Measurements from ENCODE around the gene SHCBP1.
"Not testable (repeated sequence)": the region's sequence is repeated elsewhere in the genome, so short reads cannot be mapped to it uniquely, and the experiment has no call there.

SHCBP1 gene, protein sequence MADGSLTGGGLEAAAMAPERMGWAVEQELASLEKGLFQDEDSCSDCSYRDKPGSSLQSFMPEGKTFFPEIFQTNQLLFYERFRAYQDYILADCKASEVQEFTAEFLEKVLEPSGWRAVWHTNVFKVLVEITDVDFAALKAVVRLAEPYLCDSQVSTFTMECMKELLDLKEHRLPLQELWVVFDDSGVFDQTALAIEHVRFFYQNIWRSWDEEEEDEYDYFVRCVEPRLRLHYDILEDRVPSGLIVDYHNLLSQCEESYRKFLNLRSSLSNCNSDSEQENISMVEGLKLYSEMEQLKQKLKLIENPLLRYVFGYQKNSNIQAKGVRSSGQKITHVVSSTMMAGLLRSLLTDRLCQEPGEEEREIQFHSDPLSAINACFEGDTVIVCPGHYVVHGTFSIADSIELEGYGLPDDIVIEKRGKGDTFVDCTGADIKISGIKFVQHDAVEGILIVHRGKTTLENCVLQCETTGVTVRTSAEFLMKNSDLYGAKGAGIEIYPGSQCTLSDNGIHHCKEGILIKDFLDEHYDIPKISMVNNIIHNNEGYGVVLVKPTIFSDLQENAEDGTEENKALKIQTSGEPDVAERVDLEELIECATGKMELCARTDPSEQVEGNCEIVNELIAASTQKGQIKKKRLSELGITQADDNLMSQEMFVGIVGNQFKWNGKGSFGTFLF

DNA sequence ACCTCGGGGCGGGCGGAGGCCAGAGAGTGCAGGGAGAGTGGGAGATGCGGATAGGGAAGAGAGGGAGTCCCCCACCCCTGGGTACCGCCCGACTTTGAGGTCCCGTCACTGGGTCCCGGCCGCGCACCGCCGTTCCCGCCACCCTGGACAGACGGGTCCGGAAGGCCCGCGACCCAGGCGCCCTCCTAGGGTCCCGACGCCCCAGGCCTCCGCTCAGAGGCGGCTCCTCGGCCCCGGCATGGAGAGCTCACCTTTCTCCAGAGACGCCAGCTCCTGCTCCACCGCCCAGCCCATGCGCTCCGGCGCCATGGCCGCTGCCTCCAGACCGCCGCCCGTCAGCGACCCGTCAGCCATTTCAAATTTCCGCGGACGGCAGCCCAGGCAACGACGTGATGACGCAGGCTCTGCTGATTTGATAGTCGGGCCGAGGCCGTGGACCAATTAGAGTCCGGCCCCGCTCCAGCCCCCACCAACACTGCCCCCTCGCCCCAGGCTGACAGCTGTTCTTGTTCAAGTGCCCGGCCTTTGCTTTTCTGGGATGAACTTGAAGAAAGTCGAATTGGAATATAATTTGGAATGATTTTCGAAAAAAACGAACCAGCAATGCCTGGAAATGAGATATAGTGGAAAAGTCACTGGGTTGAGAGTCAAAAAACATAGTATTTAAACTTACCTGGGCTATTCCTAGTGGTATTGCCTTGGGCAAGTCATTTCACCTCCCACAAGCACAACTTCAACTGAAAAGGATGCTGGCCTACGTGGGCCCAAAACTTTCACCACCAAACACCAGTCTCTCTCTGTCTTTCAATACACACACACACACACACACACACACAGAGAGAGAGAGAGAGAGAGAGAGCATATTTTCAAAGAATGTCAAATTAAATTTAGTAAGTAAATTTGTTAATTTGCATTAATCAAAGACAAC is at the start of gene SHCBP1:
SHCBP1 (minus strand) TSS at position 374 of the 928 bp plus-strand sequence; CDS start at position 354, 20 bp downstream.
- DNase-seq = peak; percentile 2

DNA sequence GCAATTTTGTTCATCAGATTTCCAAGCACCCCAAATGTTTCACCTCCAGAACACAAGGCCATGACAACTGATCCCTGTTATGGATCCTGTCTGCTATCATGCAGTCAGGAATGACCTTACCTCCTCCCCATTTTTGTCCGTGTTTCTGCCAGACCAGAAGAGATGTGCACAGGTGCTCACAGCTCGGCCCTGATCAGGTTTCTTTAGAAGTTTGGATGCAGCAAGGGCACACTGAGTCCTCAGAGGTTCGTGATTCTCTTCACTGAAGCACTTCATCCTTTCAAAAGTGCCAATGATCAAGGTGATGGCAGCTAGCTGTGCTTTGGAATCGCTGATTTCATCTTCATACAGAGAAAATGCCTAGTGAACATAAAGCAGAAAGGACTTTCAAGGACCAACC is 40.9 kb upstream of the SHCBP1 start:
- DNase-seq = no peak

DNA sequence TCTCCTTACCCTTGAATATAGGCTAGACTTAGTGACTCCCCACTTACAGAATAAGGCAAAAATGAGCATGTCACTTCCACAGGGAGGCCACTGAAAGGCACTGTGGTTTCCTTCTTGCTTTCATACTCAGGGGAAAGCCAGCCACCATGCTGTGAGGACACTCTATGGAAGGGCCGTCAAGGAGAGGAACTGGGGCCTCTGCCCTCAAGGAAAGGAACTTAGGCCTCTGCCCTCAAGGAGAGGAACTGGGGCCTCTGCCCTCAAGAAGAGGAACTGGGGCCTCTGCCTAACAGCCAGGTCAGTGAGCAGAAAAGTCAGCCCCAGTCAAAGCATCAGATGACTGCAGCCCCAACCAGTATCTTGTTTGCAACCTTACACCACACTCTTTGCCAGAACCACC is 37.7 kb upstream of the SHCBP1 start:
- no peak for DNase-seq

DNA sequence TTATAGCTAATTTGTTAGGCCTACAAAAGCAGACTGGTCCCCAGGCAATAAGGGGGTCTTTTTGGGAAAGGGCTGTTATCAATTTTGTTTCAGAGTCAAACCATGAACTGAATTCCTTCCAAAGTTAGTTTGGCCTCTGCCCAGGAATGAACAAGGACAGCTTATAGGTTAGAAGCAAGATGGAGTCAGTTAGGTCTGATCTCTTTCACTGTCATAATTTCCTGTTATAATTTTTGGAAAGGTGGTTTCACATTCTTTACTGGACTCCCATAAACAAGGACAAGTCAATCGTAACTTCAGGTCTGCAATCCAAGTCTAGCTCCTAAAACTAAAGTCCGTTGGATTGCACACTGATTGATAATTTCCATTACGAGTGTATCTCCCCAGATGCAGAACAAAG is 30.1 kb upstream of the SHCBP1 start:
- no peak for DNase-seq

DNA sequence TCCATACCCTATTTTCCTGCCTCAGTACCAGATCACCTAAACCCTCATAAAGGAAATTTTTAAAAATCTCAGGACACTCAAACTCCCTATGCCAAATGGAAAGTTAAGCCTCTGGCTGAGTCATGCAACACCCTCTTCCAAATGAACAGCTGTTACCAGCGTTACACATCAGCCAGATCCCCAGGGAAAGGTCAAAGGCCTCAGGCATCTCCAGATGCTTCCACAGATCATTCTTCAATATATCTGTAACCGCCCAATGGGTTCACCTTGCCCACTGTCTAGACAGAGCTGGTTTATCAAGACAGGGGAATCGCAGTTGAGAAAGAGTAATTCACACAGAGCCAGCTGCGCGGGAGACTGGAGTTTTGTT is 29.1 kb upstream of the SHCBP1 start:
- no peak for DNase-seq

DNA sequence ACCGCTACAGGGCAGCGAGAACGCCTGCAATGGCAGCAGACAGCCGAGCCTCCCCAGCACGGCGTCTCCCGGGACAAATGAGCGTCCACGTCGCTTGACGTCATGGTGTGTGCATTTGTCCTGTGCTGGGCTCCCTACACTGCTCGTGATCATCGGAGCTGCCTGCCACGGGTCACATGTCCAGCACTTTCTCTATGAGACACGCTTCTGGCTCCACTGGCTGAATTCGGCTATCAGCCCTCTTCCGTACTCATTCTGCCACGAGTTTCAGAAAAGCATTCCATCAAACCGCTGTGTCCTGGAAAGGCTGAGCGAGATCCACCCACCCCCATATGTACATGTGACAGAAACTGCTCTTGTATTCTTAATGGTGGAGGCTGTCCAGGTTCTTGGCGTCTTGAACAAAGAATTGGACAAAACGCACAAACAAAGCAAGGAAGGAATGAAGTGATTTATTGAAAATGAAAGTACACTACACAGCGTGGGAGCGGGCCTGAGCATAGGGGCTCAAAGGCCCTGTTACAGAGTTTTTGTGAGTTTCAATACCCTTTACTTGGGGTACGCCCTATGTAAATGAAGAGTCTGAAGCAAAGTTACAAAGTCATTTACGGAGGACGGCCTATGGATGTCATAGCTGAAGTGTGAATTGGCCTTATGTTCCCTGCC is 28.5 kb upstream of the SHCBP1 start:
- DNase-seq = no peak

DNA sequence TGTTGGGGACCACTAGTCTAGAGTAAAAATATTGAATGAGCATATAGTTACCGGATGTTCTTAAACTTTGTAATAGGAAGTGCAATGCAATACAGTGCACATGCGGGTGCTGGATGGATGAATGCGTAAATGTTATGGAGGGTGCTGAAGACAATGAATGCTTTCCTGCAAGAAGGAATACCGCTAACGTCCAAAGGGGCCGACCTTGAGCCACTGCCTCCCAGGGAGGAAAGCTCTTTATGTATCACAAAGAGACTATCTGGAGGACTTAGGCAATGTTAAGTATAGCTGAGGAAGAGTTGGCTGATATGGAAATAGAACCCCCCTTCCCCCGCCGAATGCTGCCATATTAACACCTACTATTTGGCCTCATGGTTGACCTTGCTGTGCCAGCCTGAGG is 27.5 kb upstream of the SHCBP1 start:
- no peak for DNase-seq

DNA sequence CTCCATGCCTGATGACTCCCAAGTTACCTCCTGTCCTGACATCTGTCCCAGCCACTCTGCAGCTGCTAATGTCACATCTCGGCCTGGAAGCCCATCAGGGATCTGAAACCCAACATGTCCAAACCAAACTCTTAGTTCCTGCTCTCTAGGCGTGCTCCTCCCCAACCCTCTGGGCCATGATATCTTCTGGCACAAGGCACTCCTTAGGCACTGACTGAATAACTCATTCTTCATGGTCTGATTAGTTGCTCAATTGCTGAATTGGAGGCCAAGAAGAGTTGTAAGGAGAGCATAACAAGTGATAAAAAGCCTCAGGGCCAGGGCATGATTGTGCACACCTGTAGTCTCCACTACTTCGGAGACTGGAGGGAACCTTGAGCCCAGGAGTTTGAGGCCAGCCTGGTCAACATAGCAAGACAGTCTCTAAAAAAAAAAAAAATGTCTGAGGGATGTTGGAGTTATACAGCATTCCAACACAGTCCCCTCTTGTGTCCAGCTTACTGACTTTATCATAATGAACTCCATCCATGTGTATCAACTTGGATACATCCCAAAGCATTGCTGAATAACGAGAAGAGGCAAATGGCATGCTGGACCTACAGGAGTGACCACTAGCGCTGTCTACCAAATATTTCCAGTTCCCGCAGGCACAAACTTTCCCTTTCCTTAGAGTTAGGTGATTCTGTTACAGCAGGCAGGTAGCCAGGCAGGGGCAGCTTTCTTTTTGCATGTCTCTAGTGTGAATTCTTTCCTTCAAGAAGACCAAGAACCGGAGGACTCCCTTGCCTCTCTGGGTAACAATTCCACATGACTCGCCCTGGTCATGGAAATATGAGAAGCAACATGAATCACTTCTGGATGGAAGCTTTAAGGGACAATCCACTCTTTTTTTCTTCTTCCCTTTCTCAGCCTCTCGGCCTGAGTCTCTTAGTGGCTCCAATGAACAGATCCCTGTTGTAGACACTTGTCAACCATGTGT is 18.1 kb upstream of the SHCBP1 start:
- DNase-seq = no peak

DNA sequence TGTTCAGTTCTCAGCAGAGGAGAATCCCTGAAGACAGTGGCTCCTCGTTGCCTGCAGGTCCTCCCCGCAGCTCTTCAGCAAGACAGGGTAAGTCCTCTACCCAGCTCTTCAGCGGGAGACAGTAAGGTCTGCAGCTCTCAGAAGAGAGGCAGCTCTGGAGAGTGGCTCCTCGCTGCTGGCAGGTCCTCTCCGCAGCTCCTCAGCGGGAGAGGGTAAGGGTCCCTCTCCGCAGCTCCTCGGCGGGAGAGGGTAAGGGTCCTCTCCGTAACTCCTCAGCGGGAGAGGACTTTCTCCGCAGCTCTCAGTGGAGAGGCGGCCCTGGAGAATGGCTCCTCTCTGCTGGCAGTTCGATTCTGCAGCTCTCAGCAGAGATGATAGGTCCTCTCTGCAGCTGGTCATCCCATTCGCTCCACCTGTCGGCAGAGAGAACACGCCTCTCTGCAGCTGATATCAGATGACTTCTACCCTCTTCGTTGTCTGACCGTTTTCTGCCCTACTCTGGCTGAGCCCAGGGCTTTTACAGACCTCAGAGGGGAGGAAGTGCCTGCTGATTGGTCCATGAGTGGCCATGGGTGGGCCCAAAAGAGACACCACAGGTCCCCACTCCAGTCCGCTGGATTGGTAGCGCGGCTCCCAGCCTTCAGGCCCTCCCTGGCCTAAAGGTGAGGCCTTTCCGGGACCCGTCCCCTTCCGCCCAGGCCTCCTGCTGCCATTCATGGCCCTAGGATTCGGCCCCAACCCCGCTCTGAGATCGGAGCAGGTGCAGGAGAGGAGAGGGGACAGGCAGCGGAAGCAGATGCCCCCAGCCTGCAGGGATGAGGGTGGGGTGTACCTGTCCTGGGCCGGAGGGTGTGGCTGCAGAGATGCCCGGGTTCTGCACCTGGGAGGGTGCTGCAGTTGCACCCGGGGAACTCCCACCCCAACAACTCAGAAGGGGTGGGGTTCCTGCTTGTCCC is 11.9 kb upstream of the SHCBP1 start:
- DNase-seq = no peak

DNA sequence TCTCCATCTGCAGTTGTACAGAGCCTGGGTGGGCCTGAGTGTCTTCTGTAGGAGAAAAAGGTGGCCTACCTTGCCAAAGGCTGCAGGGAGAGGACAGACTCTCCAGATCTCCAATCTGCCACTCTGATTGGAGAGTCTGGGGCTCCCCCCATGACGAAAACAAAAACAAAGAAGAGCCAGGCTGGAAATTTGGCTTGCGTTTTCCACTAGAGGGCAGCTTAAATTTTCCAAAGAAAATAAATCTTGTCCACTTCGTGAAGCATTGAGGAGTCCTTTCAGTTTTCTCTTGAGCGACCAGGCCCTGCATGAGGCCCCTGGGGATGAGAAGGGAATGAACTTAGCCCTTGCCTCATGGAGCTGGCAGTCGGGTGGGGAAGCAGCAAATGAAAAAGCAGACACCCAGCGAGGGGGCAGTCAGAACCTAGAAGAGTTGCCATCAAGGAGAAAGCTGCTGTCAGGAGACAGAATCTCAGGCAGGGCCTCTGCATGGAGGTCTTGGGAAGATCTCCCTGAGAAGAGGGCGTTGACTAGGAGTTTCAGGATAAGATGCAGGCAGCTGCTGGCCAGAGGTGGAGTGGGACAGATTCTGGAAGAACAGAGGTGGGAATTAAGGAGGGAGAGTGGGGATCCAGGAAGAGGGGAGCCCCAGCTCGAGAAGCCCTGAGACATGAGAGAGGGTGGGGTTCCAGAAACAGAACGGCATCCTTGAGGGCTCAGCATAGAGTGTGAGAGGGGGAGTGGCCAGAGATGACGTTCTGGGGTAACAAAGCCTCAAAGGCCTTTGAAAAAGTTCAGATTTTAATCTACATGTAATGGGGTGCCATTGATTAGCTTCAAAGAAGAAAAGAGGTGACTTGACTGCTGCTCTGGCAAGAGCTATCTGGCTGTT is 8.4 kb upstream of the SHCBP1 start:
- DNase-seq = no peak

DNA sequence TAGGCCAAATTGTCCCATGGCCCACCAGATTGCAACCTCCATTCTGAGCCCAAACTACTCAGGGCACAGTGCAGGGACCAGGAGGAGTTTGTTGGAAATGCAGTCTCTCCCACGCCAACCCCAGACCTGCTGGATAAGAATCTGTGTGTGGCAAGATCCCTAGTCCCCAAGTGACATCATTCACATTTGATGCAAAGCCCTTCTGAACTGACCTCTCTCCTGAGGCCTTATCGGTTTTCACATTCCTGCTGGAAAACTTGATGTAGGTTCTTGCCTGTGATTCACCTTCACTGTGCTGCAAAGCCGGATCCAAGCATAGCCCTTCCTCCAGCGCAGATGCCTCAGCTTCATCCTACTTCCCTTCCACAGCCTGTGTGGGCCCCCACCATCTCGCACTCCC is 6.6 kb upstream of the SHCBP1 start:
- DNase-seq = no peak

DNA sequence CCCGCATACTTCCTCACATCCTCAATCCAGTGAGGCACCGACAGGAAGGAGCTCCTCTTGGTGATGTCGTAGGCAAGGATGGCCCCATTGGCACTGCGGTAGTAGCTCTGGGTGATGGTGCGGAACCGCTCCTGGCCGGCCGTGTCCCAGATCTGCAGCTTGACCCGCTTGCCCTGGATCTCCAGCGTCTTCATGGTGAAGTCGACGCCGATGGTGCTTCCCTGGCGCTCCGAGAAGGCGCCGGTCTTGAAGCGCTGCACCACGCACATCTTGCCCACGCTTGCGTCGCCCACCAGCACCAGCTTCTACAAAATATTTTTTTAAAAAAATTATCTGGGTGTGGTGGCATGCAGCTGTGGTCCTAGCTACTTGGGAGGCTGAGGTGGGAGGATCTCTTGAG is 5.5 kb upstream of the SHCBP1 start:
- not testable (repeated sequence) for DNase-seq

DNA sequence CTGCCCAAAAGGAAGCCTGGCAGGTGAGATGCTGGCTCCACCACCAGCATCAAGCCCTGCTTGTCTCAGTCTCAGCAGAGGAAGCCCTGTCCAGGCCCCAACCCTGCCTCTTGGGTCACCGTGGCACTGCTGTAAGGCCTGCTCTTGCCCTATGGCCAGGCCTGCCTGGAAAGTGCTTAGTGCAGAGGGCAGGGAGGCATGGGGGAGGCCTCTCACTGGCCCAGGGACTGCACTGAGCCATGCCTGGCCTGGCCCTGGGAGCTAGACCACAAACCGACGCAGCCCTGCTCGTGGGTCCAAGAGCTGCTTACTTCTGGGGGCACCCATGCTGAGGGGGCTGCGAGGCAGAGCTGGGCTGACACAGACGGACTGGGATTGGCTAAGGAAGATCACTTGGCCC is 3.7 kb upstream of the SHCBP1 start:
- DNase-seq = not testable (repeated sequence)

DNA sequence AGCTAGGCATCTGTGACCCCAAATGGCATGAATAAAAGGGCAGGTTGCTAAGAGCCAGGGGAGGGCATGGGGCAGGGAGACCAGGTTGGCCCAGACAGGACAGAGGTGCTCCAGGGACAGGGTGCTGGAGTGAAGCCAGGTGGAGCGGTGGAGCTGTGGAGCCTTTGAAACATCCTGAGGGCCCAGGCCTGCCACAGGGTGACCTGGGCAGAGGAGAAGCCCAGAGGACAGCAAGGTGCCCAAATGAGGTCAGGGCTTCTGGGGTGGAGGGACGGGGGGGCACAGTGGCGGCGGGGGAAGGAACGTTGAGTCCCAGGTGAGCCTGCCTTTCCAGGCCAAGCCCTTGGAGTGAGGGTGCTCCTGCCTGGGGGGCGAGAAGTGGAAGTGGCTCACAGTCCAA is 2.5 kb upstream of the SHCBP1 start:
- not testable (repeated sequence) for DNase-seq

DNA sequence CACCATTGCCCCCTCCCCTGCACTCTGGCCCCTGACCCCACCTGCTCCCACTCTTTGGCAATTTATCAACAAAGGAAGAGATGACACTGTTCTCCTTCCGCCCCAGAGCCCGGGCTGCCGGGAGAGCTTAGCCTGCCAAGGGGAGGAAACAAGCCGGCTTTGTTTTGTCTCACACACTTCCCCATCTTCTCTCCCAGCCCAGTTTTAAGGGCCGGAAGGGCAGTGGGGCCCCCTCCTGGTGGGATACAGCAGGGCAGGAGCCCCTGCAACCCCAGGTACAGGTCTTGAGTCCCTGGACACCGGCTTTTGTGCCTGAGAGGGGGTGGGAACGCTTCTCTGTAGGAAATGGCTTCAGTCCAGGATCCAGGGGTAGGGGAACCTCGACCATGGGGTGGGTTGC is 2.1 kb upstream of the SHCBP1 start:
- not testable (repeated sequence) for DNase-seq

DNA sequence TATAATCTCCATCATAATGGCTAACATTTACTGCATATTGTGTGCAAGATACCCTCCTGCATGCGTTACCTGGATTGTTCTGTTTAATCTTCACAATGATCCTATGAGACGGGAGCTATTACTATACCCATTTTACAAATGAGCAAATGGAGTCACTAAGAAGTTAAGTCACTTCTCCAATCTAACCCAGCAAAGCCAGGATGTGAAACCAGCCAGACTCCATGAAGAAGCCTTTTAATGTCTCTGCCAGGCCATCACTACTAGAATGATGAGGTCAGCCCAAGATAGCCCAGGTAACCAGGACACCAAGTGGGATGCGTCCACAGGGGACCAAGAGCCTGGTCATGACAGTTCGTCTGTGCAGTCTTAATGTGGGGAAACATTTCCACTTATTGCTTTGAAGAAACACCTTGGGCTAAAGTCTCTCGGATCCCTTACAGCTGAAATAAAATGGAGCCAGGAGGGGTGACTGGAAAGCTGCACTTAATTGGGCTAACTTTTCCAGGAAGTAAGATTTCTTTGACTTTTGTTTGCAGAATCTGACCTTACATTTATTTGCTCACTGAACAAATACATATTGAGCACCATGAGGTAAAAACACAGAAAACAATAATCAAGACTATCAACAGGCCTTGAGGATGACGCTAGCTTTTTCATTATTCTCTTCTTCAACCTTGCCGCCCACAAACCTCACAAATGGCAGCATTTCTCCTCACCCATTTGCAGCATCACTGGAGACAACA is 926 bp upstream of the SHCBP1 start:
- DNase-seq = no peak

DNA sequence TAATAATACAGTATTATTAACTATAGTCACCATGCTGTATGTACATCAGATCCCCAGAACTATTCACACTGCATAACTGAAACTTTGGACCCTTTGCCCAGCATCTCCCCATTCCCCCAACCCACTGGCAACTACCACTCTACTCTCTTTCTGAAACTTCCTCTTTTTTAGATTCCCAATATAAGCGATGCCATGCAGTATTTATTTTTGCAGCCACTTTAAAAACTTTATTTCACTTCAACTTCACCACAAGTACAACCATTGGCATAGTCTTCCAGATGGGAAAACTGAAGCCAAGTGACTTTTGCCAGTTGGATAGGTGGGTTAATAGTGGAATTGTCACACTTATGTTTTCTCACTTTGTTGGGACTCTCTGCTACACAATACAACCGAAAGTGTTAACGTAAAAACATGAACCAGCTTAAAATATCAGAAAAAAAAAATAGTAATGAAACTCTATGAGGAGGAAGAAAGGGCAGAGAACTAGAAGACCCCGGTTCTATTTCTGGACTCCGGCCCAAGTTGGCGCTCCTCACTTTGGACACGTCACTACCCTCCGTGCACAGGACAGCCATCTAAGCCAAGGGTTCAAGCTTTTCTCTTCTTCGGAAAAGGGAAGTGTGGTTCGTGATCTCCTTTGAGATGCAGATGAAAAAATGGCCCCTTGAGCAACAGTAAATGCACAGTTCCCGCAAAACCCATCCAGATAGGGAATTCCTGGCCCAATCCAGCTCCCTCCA is 743 bp downstream of the SHCBP1 start:
- no peak for DNase-seq

DNA sequence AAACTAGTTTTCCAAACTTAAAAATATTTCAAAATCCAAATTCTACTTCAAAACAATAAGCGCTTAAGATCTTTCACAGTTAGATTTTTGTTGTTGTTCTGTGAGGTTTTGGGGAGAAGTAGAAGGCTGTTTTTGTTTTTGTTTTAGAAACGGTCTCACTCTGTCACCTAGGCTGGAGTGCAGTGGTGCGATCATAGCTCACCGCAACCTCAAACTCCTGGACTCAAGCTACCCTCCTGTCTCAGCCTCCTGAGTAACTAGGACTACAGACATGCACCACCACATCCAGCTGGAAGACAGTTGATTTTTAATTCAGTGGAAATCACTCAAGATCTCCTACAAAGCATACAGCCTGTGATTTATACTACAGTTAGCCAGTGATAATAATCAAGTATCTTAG is 2.7 kb downstream of the SHCBP1 start:
- DNase-seq = no peak

Measured in NCI-H2081 treated with DMSO at 0.1 percent for 48 hours (cell line).